DMS 273 (cell line): Measurements from ENCODE around the gene CEP83.
"Not testable (repeated sequence)": the region's sequence is repeated elsewhere in the genome, so short reads cannot be mapped to it uniquely, and the experiment has no call there.

Experiments
- DNase-seq: peaks from one replicate; lab custom pipeline; 2025; ENCODE audit not compliant: unreplicated experiment; lab: John Stamatoyannopoulos, UW

CEP83 gene

GRCh38 chr12:94384030-94384429 is 75.6 kb downstream of the CEP83 start:
- no peak for DNase-seq

- DNase-seq = no peak
Measured at GRCh38 chr12:94380507-94380906, 79.2 kb downstream of the CEP83 start.

GRCh38 chr12:94379479-94380113 is 80.1 kb downstream of the CEP83 start:
- DNase-seq = no peak

GRCh38 chr12:94377599-94377998 is 82.1 kb downstream of the CEP83 start:
- no peak for DNase-seq

GRCh38 chr12:94374124-94374523 is 85.5 kb downstream of the CEP83 start:
- no peak for DNase-seq

GRCh38 chr12:94372461-94372860 is 87.2 kb downstream of the CEP83 start:
- no peak for DNase-seq

- DNase-seq = no peak
Measured at GRCh38 chr12:94362653-94363052, 97.0 kb downstream of the CEP83 start.

- DNase-seq = no peak
Measured at GRCh38 chr12:94359761-94360160, 99.9 kb downstream of the CEP83 start.

- no peak for DNase-seq
Measured at GRCh38 chr12:94353130-94353529, 106.5 kb downstream of the CEP83 start.

GRCh38 chr12:94340573-94340972 is 119.1 kb downstream of the CEP83 start:
- DNase-seq = no peak

- DNase-seq = no peak
Measured at GRCh38 chr12:94338006-94338794, 121.5 kb downstream of the CEP83 start.

GRCh38 chr12:94336211-94336925 is 123.3 kb downstream of the CEP83 start:
- DNase-seq = no peak

GRCh38 chr12:94333396-94333795 is 126.3 kb downstream of the CEP83 start:
- no peak for DNase-seq

GRCh38 chr12:94329366-94329765 is 130.3 kb downstream of the CEP83 start:
- no peak for DNase-seq

- no peak for DNase-seq
Measured at GRCh38 chr12:94327809-94328208, 131.9 kb downstream of the CEP83 start.

- DNase-seq = no peak
Measured at GRCh38 chr12:94326727-94327126, 132.9 kb downstream of the CEP83 start.

- DNase-seq = no peak
Measured at GRCh38 chr12:94326234-94326633, 133.4 kb downstream of the CEP83 start.

- DNase-seq = no peak
Measured at GRCh38 chr12:94322346-94322745, 137.3 kb downstream of the CEP83 start.

- no peak for DNase-seq
Measured at GRCh38 chr12:94320109-94320508, 139.6 kb downstream of the CEP83 start.

GRCh38 chr12:94318181-94318580 is 141.5 kb downstream of the CEP83 start:
- no peak for DNase-seq

GRCh38 chr12:94316600-94316999 is 143.1 kb downstream of the CEP83 start:
- not testable (repeated sequence) for DNase-seq

GRCh38 chr12:94312378-94312777 is 147.3 kb downstream of the CEP83 start:
- no peak for DNase-seq
